CD14-positive monocyte (primary cell): ENCODE results near the gene GTF3C1. TPM values are rescaled to one million over a fixed set of nuclear protein-coding genes. Genes with fewer than 3 reads are reported as not detected.

ENCODE experiments used
- DNase-seq, 3 donors: peaks; one replicate each; pipeline ENCODE4 v3.0.0-alpha.2; 2011 to 2022
- H2AFZ ChIP-seq: 2 replicates; pipeline ENCODE4 v1.6.0; 2012; ENCODE audit warnings: mild to moderate bottlenecking, low read depth, low read length, inconsistent platforms; ENCODE audit not compliant: insufficient read depth, poor library complexity, severe bottlenecking
- H3K27ac ChIP-seq, 2 donors: 1 replicate in 1 of 2; 2 replicates in 1 of 2; pipeline ENCODE4 v1.5.1; 2012 to 2013; ENCODE audit warnings: low read length in 2 of 2, control low read depth in 1 of 2, inconsistent platforms in 1 of 2, low read depth in 1 of 2, mild to moderate bottlenecking in 1 of 2
- H3K27me3 ChIP-seq, 2 donors: one replicate each; pipeline versions ENCODE4 v1.6.0 to v1.6.1; 2011 to 2013; ENCODE audit warnings: low read length in 2 of 2; ENCODE audit not compliant: control insufficient read depth in 2 of 2, insufficient read depth in 2 of 2
- H3K36me3 ChIP-seq, 2 donors: replicated peaks in 1 of 2; 1 replicate in 1 of 2; 2 replicates in 1 of 2; pipeline versions ENCODE4 v1.5.1 to v1.6.1; 2012 to 2013; ENCODE audit warnings: low read length in 2 of 2, control low read depth in 1 of 2, inconsistent platforms in 1 of 2, mild to moderate bottlenecking in 1 of 2; ENCODE audit not compliant: insufficient read depth in 2 of 2, control insufficient read depth in 1 of 2
- H3K4me1 ChIP-seq, 2 donors: 1 replicate in 1 of 2; 2 replicates in 1 of 2; pipeline versions ENCODE4 v1.5.1 to v1.6.1; 2012 to 2013; ENCODE audit warnings: low read length in 2 of 2, control low read depth in 1 of 2, inconsistent platforms in 1 of 2, mild to moderate bottlenecking in 1 of 2, moderate library complexity in 1 of 2; ENCODE audit not compliant: insufficient read depth in 2 of 2, control insufficient read depth in 1 of 2
- H3K4me2 ChIP-seq: replicated peaks from 2 replicates; pipeline ENCODE3; 2012; ENCODE audit warnings: low read length, moderate library complexity, mild to moderate bottlenecking; ENCODE audit not compliant: poor library complexity, severe bottlenecking; ENCODE audit errors: extremely low read depth
- H3K4me3 ChIP-seq, 3 experiments: fragments of 200-600 bp in 1 of 3; sonication (generic) in 1 of 3; replicated peaks in 1 of 3; 1 replicate in 2 of 3; 2 replicates in 1 of 3; pipeline ENCODE4 v1.5.1; 2011 to 2013; ENCODE audit warnings: low read length in 3 of 3, mild to moderate bottlenecking in 3 of 3, control low read depth in 2 of 3, low read depth in 2 of 3, inconsistent platforms in 1 of 3, moderate library complexity in 1 of 3
- H3K79me2 ChIP-seq: 2 replicates; pipeline ENCODE4 v1.6.0; 2012; ENCODE audit warnings: mild to moderate bottlenecking, control low read depth, inconsistent platforms, low read length, moderate library complexity; ENCODE audit not compliant: insufficient read depth
- H3K9ac ChIP-seq: 2 replicates; pipeline ENCODE4 v1.6.0; 2017; ENCODE audit warnings: low read length, mild to moderate bottlenecking; ENCODE audit not compliant: insufficient read depth, poor library complexity, severe bottlenecking
- H3K9me3 ChIP-seq, 2 donors: replicated peaks in 1 of 2; 1 replicate in 1 of 2; 2 replicates in 1 of 2; pipeline versions ENCODE4 v1.5.1 to v1.6.1; 2012 to 2013; ENCODE audit warnings: low read length in 2 of 2, control low read depth in 1 of 2; ENCODE audit not compliant: control insufficient read depth in 1 of 2, insufficient read depth in 1 of 2
- H4K20me1 ChIP-seq: 2 replicates; pipeline ENCODE4 v1.6.0; 2012; ENCODE audit warnings: mild to moderate bottlenecking, low read length, control low read depth, moderate library complexity; ENCODE audit not compliant: insufficient read depth
- H3K27ac Mint-ChIP-seq, 7 donors: one replicate each; pipeline ENCODE4 v1.8.0; 2020; ENCODE audit warnings: mild to moderate bottlenecking in 7 of 7, mixed read lengths in 7 of 7, moderate library complexity in 6 of 7, inconsistent platforms in 2 of 7
- H3K27me3 Mint-ChIP-seq, 3 donors: one replicate each; pipeline ENCODE4 v1.8.0; 2021 to 2022; ENCODE audit warnings: low read depth in 3 of 3, mild to moderate bottlenecking in 3 of 3, mixed read lengths in 3 of 3, moderate library complexity in 3 of 3, inconsistent platforms in 1 of 3
- H3K36me3 Mint-ChIP-seq, 2 donors: one replicate each; pipeline ENCODE4 v1.8.0; 2020; ENCODE audit warnings: mixed read lengths in 2 of 2, inconsistent platforms in 1 of 2, mild to moderate bottlenecking in 1 of 2
- H3K4me1 Mint-ChIP-seq: one replicate; pipeline ENCODE4 v1.8.0; 2020; ENCODE audit warnings: mild to moderate bottlenecking, mixed read lengths
- H3K4me3 Mint-ChIP-seq, 2 donors: one replicate each; pipeline ENCODE4 v1.8.0; 2020; ENCODE audit warnings: mild to moderate bottlenecking in 2 of 2, mixed read lengths in 2 of 2, moderate library complexity in 1 of 2
- H3K9me3 Mint-ChIP-seq, 7 donors: one replicate each; pipeline ENCODE4 v1.8.0; 2020 to 2022; ENCODE audit warnings: mixed read lengths in 7 of 7, mild to moderate bottlenecking in 6 of 7, moderate library complexity in 6 of 7, inconsistent platforms in 2 of 7
- WGBS: methylation state at CpG from one replicate; pipeline ENCODE4 v1.1.5; 2013; ENCODE audit warnings: missing lambda C conversion rate; ENCODE audit not compliant: insufficient coverage; 5-methylcytosine and 5-hydroxymethylcytosine counted together
- intact Hi-C, 2 donors: fragments of 100-400 bp; cut with micrococcal nuclease; formaldehyde crosslinking; loops; one replicate each; pipeline versions ENCODE4 v1.15.0 to v1.15.1; 2023
- polyA plus RNA-seq, 3 donors: library from polyadenylated mRNA; depleted of rRNA in 1 of 3; unstranded in 2 of 3; stranded (reverse) in 1 of 3; fragments of 300-500 nt in 2 of 3; fragments of >200 nt in 1 of 3; fragmentation: Illumina TruSeq in 2 of 3; gene quantifications; 1 replicate in 2 of 3; 2 replicates in 1 of 3; pipeline ENCODE4 v1.2.3, GENCODE V29; 2012 to 2021
- TF ChIP-seq, protein P1 (sequence below): fragments of 200-600 bp; IDR thresholded peaks from one replicate; pipeline ENCODE4 v1.8.0; 2022; ENCODE audit warnings: antibody characterized with exemption, mild to moderate bottlenecking

The GTF3C1 gene
- polyA plus RNA-seq, 3 donors = 7.0 to 22.0 (median 12.8) TPM

DNA sequence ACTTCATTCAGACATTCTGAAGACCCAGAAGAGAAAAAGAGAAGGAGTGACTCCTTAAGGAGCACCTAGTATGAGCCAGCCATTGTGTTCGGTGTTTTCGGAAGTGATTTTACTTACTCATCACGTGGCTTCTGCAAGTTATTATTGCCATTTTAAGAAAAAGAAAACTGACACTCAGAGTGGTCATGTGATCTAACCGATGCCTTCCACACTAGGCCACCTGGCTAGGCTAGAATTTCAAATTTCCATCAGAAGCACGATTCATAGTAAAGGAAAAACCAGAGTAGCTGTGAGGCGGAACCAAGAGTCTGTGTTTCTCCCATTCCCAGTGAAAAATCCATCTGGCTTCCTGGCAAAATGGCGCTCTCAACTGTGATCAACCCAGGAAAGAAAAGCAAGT lies 32.0 kb downstream of the GTF3C1 start:
- no peaks in the 10 kb centered on the region for H4K20me1 ChIP-seq
- Mint-ChIP-seq H3K27me3 (no peaks in the 10 kb centered on the region), H3K9me3 (peaks cover 0 to 2% (median 0%) of the 10 kb centered on the region in 7 donors), H3K36me3 (peaks cover 64 to 71% of the 10 kb centered on the region in 2 donors), H3K27ac (no peak overlapping the region), H3K4me1 (no peaks in the 10 kb centered on the region), H3K4me3 (no peak overlapping the region)
- no peaks in the 10 kb centered on the region for H3K79me2 ChIP-seq
- H3K27me3 ChIP-seq = no peaks in the 10 kb centered on the region
- no peak overlapping the region for H3K4me2 ChIP-seq
- no peak overlapping the region for H3K9ac ChIP-seq
- H3K4me3 ChIP-seq = no peak overlapping the region
- no peaks in the 10 kb centered on the region for H3K4me1 ChIP-seq
- H3K9me3 ChIP-seq = no peaks in the 10 kb centered on the region
- intact Hi-C loops = no loop called here
- peaks cover 40 to 91% of the 10 kb centered on the region in 2 donors for H3K36me3 ChIP-seq
- DNase-seq = no peak
- 94% methylated on average over 5 of the region's 7 CpGs for WGBS
- H2AFZ ChIP-seq = no peak overlapping the region
- no peak overlapping the region for H3K27ac ChIP-seq
- TF ChIP-seq, protein P1, sequence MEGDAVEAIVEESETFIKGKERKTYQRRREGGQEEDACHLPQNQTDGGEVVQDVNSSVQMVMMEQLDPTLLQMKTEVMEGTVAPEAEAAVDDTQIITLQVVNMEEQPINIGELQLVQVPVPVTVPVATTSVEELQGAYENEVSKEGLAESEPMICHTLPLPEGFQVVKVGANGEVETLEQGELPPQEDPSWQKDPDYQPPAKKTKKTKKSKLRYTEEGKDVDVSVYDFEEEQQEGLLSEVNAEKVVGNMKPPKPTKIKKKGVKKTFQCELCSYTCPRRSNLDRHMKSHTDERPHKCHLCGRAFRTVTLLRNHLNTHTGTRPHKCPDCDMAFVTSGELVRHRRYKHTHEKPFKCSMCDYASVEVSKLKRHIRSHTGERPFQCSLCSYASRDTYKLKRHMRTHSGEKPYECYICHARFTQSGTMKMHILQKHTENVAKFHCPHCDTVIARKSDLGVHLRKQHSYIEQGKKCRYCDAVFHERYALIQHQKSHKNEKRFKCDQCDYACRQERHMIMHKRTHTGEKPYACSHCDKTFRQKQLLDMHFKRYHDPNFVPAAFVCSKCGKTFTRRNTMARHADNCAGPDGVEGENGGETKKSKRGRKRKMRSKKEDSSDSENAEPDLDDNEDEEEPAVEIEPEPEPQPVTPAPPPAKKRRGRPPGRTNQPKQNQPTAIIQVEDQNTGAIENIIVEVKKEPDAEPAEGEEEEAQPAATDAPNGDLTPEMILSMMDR = no peak

- no peak overlapping the region for H3K4me3 ChIP-seq
- Mint-ChIP-seq H3K36me3 (peaks cover 68 to 72% of the 10 kb centered on the region in 2 donors), H3K27me3 (no peaks in the 10 kb centered on the region), H3K4me1 (no peaks in the 10 kb centered on the region), H3K9me3 (peaks cover 0 to 2% (median 0%) of the 10 kb centered on the region in 7 donors), H3K27ac (peak overlapping the region in 1 of 7 donors; percentile 20), H3K4me3 (no peak overlapping the region)
- H3K4me2 ChIP-seq = no peak overlapping the region
- H2AFZ ChIP-seq = no peak overlapping the region
- intact Hi-C loops = no loop called here
- TF ChIP-seq, protein P1 = no peak
- no peak overlapping the region for H3K27ac ChIP-seq
- no peaks in the 10 kb centered on the region for H4K20me1 ChIP-seq
- H3K9me3 ChIP-seq = no peaks in the 10 kb centered on the region
- WGBS = 98% methylated on average over 7 of the region's 11 CpGs
- no peaks in the 10 kb centered on the region for H3K4me1 ChIP-seq
- DNase-seq = no peak
- H3K36me3 ChIP-seq = peaks cover 47 to 95% of the 10 kb centered on the region in 2 donors
- no peaks in the 10 kb centered on the region for H3K27me3 ChIP-seq
- H3K79me2 ChIP-seq = no peaks in the 10 kb centered on the region
- H3K9ac ChIP-seq = no peak overlapping the region
Observed at GRCh38 chr16:27516365-27516764, 33.3 kb downstream of the GTF3C1 start.
